Measurements from ENCODE around the gene RAB11B. TPM values are rescaled to one million over a fixed set of nuclear protein-coding genes. Genes with fewer than 3 reads are reported as not detected.

The RAB11B gene
- total and polyA plus RNA-seq, 2 of the 13 experiments (the other 11 are each of a cell fraction or from before 2014, with no cell fraction given): 6.0 to 28.4 TPM

DNA sequence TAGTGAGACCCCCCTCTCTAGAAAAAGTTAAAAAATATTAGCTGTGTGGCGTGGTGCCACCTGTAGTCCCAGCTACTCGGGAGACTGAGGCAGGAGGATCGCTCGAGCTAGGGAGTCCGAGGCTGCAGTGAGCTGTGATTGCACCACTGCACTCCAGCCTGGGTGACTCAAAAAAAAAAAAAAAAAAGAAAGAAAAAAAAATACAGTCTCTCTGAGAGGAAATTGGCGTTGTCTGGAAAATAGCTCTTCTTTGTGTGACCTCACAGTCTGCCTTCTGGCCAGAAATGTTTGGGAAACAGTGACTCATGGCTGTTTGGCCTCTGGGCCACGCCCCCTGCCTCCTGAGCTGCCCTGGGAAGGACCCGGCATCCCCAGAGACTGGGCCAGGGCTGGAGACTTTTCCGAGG is 33.7 kb downstream of the RAB11B start (continued):
- TF ChIP-seq, protein P1, sequence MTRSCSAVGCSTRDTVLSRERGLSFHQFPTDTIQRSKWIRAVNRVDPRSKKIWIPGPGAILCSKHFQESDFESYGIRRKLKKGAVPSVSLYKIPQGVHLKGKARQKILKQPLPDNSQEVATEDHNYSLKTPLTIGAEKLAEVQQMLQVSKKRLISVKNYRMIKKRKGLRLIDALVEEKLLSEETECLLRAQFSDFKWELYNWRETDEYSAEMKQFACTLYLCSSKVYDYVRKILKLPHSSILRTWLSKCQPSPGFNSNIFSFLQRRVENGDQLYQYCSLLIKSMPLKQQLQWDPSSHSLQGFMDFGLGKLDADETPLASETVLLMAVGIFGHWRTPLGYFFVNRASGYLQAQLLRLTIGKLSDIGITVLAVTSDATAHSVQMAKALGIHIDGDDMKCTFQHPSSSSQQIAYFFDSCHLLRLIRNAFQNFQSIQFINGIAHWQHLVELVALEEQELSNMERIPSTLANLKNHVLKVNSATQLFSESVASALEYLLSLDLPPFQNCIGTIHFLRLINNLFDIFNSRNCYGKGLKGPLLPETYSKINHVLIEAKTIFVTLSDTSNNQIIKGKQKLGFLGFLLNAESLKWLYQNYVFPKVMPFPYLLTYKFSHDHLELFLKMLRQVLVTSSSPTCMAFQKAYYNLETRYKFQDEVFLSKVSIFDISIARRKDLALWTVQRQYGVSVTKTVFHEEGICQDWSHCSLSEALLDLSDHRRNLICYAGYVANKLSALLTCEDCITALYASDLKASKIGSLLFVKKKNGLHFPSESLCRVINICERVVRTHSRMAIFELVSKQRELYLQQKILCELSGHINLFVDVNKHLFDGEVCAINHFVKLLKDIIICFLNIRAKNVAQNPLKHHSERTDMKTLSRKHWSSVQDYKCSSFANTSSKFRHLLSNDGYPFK (CRISPR knock-in tag; IDR thresholded peaks at IDR 0.05; ENCODE audit: borderline replicate concordance): no peak
- peak; percentile 59 for TF ChIP-seq TEAD3 (CRISPR knock-in tag; optimal IDR thresholded peaks at IDR 0.05; ENCODE audit: borderline replicate concordance)
- TF ChIP-seq XBP1 (CRISPR knock-in tag; IDR thresholded peaks at IDR 0.05): no peak
- TF ChIP-seq, protein P2, sequence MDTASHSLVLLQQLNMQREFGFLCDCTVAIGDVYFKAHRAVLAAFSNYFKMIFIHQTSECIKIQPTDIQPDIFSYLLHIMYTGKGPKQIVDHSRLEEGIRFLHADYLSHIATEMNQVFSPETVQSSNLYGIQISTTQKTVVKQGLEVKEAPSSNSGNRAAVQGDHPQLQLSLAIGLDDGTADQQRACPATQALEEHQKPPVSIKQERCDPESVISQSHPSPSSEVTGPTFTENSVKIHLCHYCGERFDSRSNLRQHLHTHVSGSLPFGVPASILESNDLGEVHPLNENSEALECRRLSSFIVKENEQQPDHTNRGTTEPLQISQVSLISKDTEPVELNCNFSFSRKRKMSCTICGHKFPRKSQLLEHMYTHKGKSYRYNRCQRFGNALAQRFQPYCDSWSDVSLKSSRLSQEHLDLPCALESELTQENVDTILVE (CRISPR knock-in tag; IDR thresholded peaks at IDR 0.05): no peak
- TF ChIP-seq SMC3 (IDR thresholded peaks at IDR 0.05; ENCODE audit: low read length): 0 out of 2 replicates have a peak, but pooled peaks have one; percentile 1
- TF ChIP-seq ATF1 (CRISPR knock-in tag; IDR thresholded peaks at IDR 0.05): no peak
- no peak for TF ChIP-seq XRCC5 (optimal IDR thresholded peaks at IDR 0.05; ENCODE audit: low read length)
- no peak for TF ChIP-seq CBX1 (IDR thresholded peaks at IDR 0.05; ENCODE audit: low read depth)
- TF ChIP-seq, protein P3, sequence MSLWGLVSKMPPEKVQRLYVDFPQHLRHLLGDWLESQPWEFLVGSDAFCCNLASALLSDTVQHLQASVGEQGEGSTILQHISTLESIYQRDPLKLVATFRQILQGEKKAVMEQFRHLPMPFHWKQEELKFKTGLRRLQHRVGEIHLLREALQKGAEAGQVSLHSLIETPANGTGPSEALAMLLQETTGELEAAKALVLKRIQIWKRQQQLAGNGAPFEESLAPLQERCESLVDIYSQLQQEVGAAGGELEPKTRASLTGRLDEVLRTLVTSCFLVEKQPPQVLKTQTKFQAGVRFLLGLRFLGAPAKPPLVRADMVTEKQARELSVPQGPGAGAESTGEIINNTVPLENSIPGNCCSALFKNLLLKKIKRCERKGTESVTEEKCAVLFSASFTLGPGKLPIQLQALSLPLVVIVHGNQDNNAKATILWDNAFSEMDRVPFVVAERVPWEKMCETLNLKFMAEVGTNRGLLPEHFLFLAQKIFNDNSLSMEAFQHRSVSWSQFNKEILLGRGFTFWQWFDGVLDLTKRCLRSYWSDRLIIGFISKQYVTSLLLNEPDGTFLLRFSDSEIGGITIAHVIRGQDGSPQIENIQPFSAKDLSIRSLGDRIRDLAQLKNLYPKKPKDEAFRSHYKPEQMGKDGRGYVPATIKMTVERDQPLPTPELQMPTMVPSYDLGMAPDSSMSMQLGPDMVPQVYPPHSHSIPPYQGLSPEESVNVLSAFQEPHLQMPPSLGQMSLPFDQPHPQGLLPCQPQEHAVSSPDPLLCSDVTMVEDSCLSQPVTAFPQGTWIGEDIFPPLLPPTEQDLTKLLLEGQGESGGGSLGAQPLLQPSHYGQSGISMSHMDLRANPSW (CRISPR knock-in tag; IDR thresholded peaks at IDR 0.05; ENCODE audit: borderline replicate concordance): no peak
- TF ChIP-seq ZNF224 (CRISPR knock-in tag; IDR thresholded peaks at IDR 0.05): no peak
- TF ChIP-seq SRY (CRISPR knock-in tag; IDR thresholded peaks at IDR 0.05): no peak
- no peak for TF ChIP-seq SOX6 (IDR thresholded peaks at IDR 0.05)
- no peak; the same call in none of the 2 replicates for TF ChIP-seq SOX6 (CRISPR knock-in tag; IDR thresholded peaks at IDR 0.05)
- TF ChIP-seq FLYWCH1 (CRISPR knock-in tag; IDR thresholded peaks at IDR 0.05): no peak
- TF ChIP-seq ATM (IDR thresholded peaks at IDR 0.05; ENCODE audit: borderline replicate concordance): no peak
- TF ChIP-seq MED8 (CRISPR knock-in tag; IDR thresholded peaks at IDR 0.05; ENCODE audit: insufficient replicate concordance): no peak
- TF ChIP-seq, protein P4, sequence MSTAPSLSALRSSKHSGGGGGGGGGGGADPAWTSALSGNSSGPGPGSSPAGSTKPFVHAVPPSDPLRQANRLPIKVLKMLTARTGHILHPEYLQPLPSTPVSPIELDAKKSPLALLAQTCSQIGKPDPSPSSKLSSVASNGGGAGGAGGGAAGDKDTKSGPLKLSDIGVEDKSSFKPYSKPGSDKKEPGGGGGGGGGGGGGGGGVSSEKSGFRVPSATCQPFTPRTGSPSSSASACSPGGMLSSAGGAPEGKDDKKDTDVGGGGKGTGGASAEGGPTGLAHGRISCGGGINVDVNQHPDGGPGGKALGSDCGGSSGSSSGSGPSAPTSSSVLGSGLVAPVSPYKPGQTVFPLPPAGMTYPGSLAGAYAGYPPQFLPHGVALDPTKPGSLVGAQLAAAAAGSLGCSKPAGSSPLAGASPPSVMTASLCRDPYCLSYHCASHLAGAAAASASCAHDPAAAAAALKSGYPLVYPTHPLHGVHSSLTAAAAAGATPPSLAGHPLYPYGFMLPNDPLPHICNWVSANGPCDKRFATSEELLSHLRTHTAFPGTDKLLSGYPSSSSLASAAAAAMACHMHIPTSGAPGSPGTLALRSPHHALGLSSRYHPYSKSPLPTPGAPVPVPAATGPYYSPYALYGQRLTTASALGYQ (CRISPR knock-in tag; IDR thresholded peaks at IDR 0.05): no peak
- no peak for TF ChIP-seq ZNF329 (CRISPR knock-in tag; IDR thresholded peaks at IDR 0.05; ENCODE audit: low read depth)
- no peak for TF ChIP-seq REPIN1 (CRISPR knock-in tag; IDR thresholded peaks at IDR 0.05; ENCODE audit: borderline replicate concordance, low read depth)
- TF ChIP-seq ZNF816 (CRISPR knock-in tag; IDR thresholded peaks at IDR 0.05; ENCODE audit: borderline replicate concordance): no peak
- no peak for TF ChIP-seq ZNF570 (CRISPR knock-in tag; IDR thresholded peaks at IDR 0.05; ENCODE audit: borderline replicate concordance)
- no peak for TF ChIP-seq RBAK (CRISPR knock-in tag; IDR thresholded peaks at IDR 0.05)
- no peak for TF ChIP-seq NFIB (CRISPR knock-in tag; IDR thresholded peaks at IDR 0.05; ENCODE audit: borderline replicate concordance)
- no peak for TF ChIP-seq SOX5 (CRISPR knock-in tag; IDR thresholded peaks at IDR 0.05; ENCODE audit: borderline replicate concordance)
- no peak for TF ChIP-seq MYC (CRISPR knock-in tag; IDR thresholded peaks at IDR 0.05; ENCODE audit: borderline replicate concordance)
